Glutamatergic neuron (in vitro differentiated cells): Measurements from ENCODE around the gene EFHD2. TPM values are rescaled to one million over a fixed set of nuclear protein-coding genes. Genes with fewer than 3 reads are reported as not detected.

ENCODE experiments used
- DNase-seq: peaks from one replicate; pipeline ENCODE4 v3.0.0; 2022
- H3K27ac Mint-ChIP-seq: one replicate; pipeline ENCODE4 v1.8.0; 2020; ENCODE audit warnings: mild to moderate bottlenecking, mixed read lengths, inconsistent platforms; ENCODE audit not compliant: unreplicated experiment
- H3K27me3 Mint-ChIP-seq: one replicate; pipeline ENCODE4 v1.8.0; 2020; ENCODE audit warnings: mild to moderate bottlenecking, moderate library complexity, mixed read lengths, inconsistent platforms; ENCODE audit not compliant: unreplicated experiment
- H3K36me3 Mint-ChIP-seq: one replicate; pipeline ENCODE4 v1.8.0; 2020; ENCODE audit warnings: mild to moderate bottlenecking, mixed read lengths, inconsistent platforms; ENCODE audit not compliant: unreplicated experiment
- H3K4me1 Mint-ChIP-seq: one replicate; pipeline ENCODE4 v1.8.0; 2020; ENCODE audit warnings: mild to moderate bottlenecking, low read depth, mixed read lengths, inconsistent platforms; ENCODE audit not compliant: unreplicated experiment
- H3K4me3 Mint-ChIP-seq: one replicate; pipeline ENCODE4 v1.8.0; 2020; ENCODE audit warnings: mild to moderate bottlenecking, mixed read lengths, inconsistent platforms; ENCODE audit not compliant: unreplicated experiment
- H3K9me3 Mint-ChIP-seq: one replicate; pipeline ENCODE4 v1.8.0; 2020; ENCODE audit warnings: mild to moderate bottlenecking, moderate library complexity, mixed read lengths, inconsistent platforms; ENCODE audit not compliant: unreplicated experiment
- CTCF ChIP-seq: fragments of 200-600 bp; sonication (generic); IDR thresholded peaks from one replicate; pipeline ENCODE4 v1.5.0; 2021; ENCODE audit not compliant: partially characterized antibody, unreplicated experiment
- total RNA-seq: library from RNA; stranded (reverse); fragmentation: NEBNext Ultra II Directional; extraction: Animal tissue kit (Norgen Biotek cat#: 25700); gene quantifications from one replicate; pipeline ENCODE4 v1.2.1, GENCODE V29; 2021; ENCODE audit not compliant: unreplicated experiment

The EFHD2 gene
- total RNA-seq, 1 donor from 2014 or later = 2.6 TPM

GRCh38 chr1:15418806-15419515 lies 9.3 kb downstream of the EFHD2 start:
- H3K36me3 Mint-ChIP-seq = no peaks in the 10 kb centered on the region
- peaks cover 4% of the 10 kb centered on the region for H3K9me3 Mint-ChIP-seq
- no peak overlapping the region for H3K27ac Mint-ChIP-seq
- no peak for TF ChIP-seq CTCF
- no peak for DNase-seq
- H3K4me1 Mint-ChIP-seq = no peaks in the 10 kb centered on the region
- no peak overlapping the region for H3K4me3 Mint-ChIP-seq
- peaks cover 5% of the 10 kb centered on the region for H3K27me3 Mint-ChIP-seq

- H3K9me3 Mint-ChIP-seq = peaks cover 4% of the 10 kb centered on the region
These were observed 11.3 kb downstream of the EFHD2 start for GRCh38 chr1:15420853-15421465.

GRCh38 chr1:15422871-15423270 lies 13.2 kb downstream of the EFHD2 start:
- DNase-seq = no peak
- Mint-ChIP-seq H3K27ac (no peak overlapping the region), H3K4me3 (no peak overlapping the region), H3K9me3 (peaks cover 6% of the 10 kb centered on the region), H3K27me3 (peaks cover 9% of the 10 kb centered on the region), H3K4me1 (peaks cover 7% of the 10 kb centered on the region), H3K36me3 (no peaks in the 10 kb centered on the region)
- TF ChIP-seq CTCF = no peak

More at GRCh38 chr1:15420853-15421465, 11.3 kb downstream of the EFHD2 start:
- Mint-ChIP-seq H3K4me3 (no peak overlapping the region), H3K27me3 (peaks cover 5% of the 10 kb centered on the region), H3K27ac (no peak overlapping the region), H3K4me1 (peaks cover under 1% of the 10 kb centered on the region), H3K36me3 (no peaks in the 10 kb centered on the region)
- no peak for DNase-seq
- no peak for TF ChIP-seq CTCF

- Mint-ChIP-seq H3K36me3 (no peaks in the 10 kb centered on the region), H3K27ac (no peak overlapping the region), H3K4me1 (peaks cover 7% of the 10 kb centered on the region), H3K4me3 (no peak overlapping the region), H3K9me3 (peaks cover 6% of the 10 kb centered on the region), H3K27me3 (peaks cover 9% of the 10 kb centered on the region)
- no peak for TF ChIP-seq CTCF
- no peak for DNase-seq
These were observed 13.8 kb downstream of the EFHD2 start for GRCh38 chr1:15423355-15424077.

- no peak for TF ChIP-seq CTCF
- DNase-seq = no peak
- H3K27ac Mint-ChIP-seq = no peak overlapping the region
- no peak overlapping the region for H3K4me3 Mint-ChIP-seq
- no peaks in the 10 kb centered on the region for H3K36me3 Mint-ChIP-seq
- peaks cover 7% of the 10 kb centered on the region for H3K4me1 Mint-ChIP-seq
- H3K9me3 Mint-ChIP-seq = peaks cover 4% of the 10 kb centered on the region
- peaks cover 9% of the 10 kb centered on the region for H3K27me3 Mint-ChIP-seq
These were observed 14.5 kb downstream of the EFHD2 start for GRCh38 chr1:15424146-15424667.
